22Rv1 (cell line): ENCODE measurements around the gene KIF26B.

Source experiments
- CTCF ChIP-seq: fragments of 450-650 bp; IDR thresholded peaks from 2 replicates; pipeline ENCODE4 v1.5.1; 2017; ENCODE audit warnings: mild to moderate bottlenecking
- ZFX ChIP-seq: fragments of 450-650 bp; IDR thresholded peaks from 2 replicates; pipeline ENCODE4 v1.6.1; 2017; ENCODE audit warnings: antibody characterized with exemption, borderline replicate concordance

- no peak for TF ChIP-seq CTCF
- TF ChIP-seq ZFX, result no peak
Observed at GRCh38 chr1:245582026-245582425, 427.2 kb downstream of the KIF26B start.
